Measurements from ENCODE around the gene SLAMF1.
"Not testable (repeated sequence)": the region's sequence is repeated elsewhere in the genome, so short reads cannot be mapped to it uniquely, and the experiment has no call there.

SLAMF1 gene

GRCh38 chr1:160560045-160560705 is 86.7 kb downstream of the SLAMF1 start:
- no peak for DNase-seq (ENCODE audit: low spot score)

GRCh38 chr1:160559437-160559836 is 87.4 kb downstream of the SLAMF1 start:
- DNase-seq (ENCODE audit: low spot score), result not testable (repeated sequence)

DNA sequence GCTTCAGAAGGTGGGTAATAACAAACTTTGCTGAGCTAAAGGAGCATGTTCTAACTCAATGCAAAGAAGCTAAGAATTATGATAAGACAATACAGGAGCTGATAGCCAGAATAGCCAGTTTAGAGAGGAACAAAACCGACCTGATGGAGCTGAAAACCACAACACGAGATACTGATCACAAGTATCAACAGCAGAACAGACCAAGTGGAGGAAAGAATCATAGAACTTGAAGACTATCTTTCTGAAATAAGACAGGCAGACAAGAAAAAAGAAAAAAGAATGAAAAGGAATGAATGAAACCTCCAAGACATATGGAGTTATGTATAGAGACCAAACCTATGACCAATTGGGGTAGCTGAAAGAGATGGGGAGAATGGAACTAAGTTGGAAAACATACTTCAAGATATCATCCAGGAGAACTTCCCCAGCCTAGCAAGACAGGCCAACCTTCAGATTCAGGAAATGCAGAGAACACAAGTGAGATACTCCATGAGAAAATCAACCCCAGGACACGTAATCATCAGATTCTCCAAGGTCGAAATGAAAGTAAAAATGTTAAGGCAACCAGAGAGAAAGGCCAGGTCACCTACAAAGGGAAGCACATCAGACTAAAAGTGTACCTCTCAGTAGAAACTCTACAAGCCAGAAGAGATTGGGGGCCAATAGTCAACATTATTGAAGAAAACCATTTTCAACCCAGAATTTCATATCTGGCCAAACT is 88.0 kb downstream of the SLAMF1 start:
- no peak for DNase-seq (ENCODE audit: low spot score)

Data from RKO (cell line).